GM23248 (cell line): Measurements from ENCODE around the gene CDKN2AIPNL. TPM values are rescaled to one million over a fixed set of nuclear protein-coding genes. Genes with fewer than 3 reads are reported as not detected.

Source experiments
- DNase-seq: peaks from one replicate; pipeline ENCODE4 v3.0.0-alpha.2; 2015
- H2AFZ ChIP-seq: fragments of 200-600 bp; sonication (generic); 2 replicates; pipeline ENCODE4 v1.6.1; 2016; ENCODE audit warnings: antibody characterized with exemption
- H3F3A ChIP-seq: fragments of 200-600 bp; sonication (generic); 2 replicates; pipeline ENCODE4 v1.6.1; 2016; ENCODE audit warnings: mild to moderate bottlenecking, antibody characterized with exemption, mixed run types; ENCODE audit not compliant: insufficient read depth
- H3K27ac ChIP-seq: fragments of 200-600 bp; sonication (generic); 2 replicates; pipeline ENCODE4 v1.5.1; 2016; ENCODE audit warnings: mild to moderate bottlenecking
- H3K27me3 ChIP-seq: fragments of 200-600 bp; sonication (generic); replicated peaks from 2 replicates; pipeline ENCODE4 v1.6.1; 2016; ENCODE audit warnings: mild to moderate bottlenecking; ENCODE audit not compliant: insufficient read depth
- H3K36me3 ChIP-seq: fragments of 200-600 bp; sonication (generic); 2 replicates; pipeline ENCODE4 v1.6.1; 2016; ENCODE audit warnings: low read depth, mild to moderate bottlenecking
- H3K4me1 ChIP-seq: fragments of 200-600 bp; sonication (generic); 2 replicates; pipeline ENCODE4 v1.6.1; 2016; ENCODE audit warnings: mild to moderate bottlenecking; ENCODE audit not compliant: insufficient read depth
- H3K4me2 ChIP-seq: fragments of 200-600 bp; sonication (generic); one replicate; pipeline ENCODE4 v1.6.1; 2016; ENCODE audit warnings: mild to moderate bottlenecking; ENCODE audit not compliant: unreplicated experiment
- H3K4me3 ChIP-seq: fragments of 200-600 bp; sonication (generic); 2 replicates; pipeline ENCODE4 v1.5.1; 2016; ENCODE audit warnings: mild to moderate bottlenecking
- H3K79me2 ChIP-seq: fragments of 200-600 bp; sonication (generic); 2 replicates; pipeline ENCODE4 v1.6.1; 2016; ENCODE audit warnings: mild to moderate bottlenecking; ENCODE audit not compliant: insufficient read depth
- H3K9ac ChIP-seq: fragments of 200-600 bp; sonication (generic); 2 replicates; pipeline ENCODE4 v1.6.1; 2016; ENCODE audit warnings: mild to moderate bottlenecking
- H3K9me2 ChIP-seq: fragments of 200-600 bp; sonication (generic); 2 replicates; pipeline ENCODE4 v1.6.1; 2016; ENCODE audit warnings: mixed run types, mild to moderate bottlenecking, moderate library complexity; ENCODE audit not compliant: insufficient read depth
- H3K9me3 ChIP-seq: fragments of 200-600 bp; sonication (generic); one replicate; pipeline ENCODE4 v1.6.1; 2017; ENCODE audit warnings: low read depth
- H4K20me1 ChIP-seq: fragments of 200-600 bp; sonication (generic); 2 replicates; pipeline ENCODE4 v1.6.0; 2016; ENCODE audit not compliant: insufficient read depth
- EZH2 ChIP-seq: fragments of 200-600 bp; sonication (generic); IDR thresholded peaks from 2 replicates; pipeline ENCODE4 v1.6.1; 2018; ENCODE audit warnings: antibody characterized with exemption, mild to moderate bottlenecking; ENCODE audit not compliant: insufficient read depth, poor library complexity, severe bottlenecking
- EZH2phosphoT487 ChIP-seq: fragments of 200-600 bp; sonication (generic); IDR thresholded peaks from 2 replicates; pipeline ENCODE4 v1.6.1; 2018; ENCODE audit warnings: antibody characterized with exemption, moderate library complexity, mild to moderate bottlenecking, low read depth; ENCODE audit not compliant: insufficient read depth
- WGBS, 2 experiments: methylation state at CpG; one replicate each; pipeline ENCODE4 v1.1.6; 2015 to 2017; ENCODE audit warnings: low lambda C conversion rate in 2 of 2, low coverage in 1 of 2; ENCODE audit errors: missing lambda C conversion rate in 2 of 2; 5-methylcytosine and 5-hydroxymethylcytosine counted together
- in situ Hi-C: fragments of 300-500 bp; cut with MboI; formaldehyde crosslinking; loops from 2 replicates; pipeline ENCODE4 v1.15.0; 2020
- polyA plus RNA-seq: library from polyadenylated mRNA; unstranded; fragments of >200 nt; fragmentation: Nextera tagmentation; extraction: Ambion mirVana; gene quantifications from 2 replicates; pipeline ENCODE4 v1.2.1, GENCODE V29; 2016
- total RNA-seq: library from RNA; depleted of rRNA; stranded (reverse); fragments of >200 nt; shearing (Covaris generic); gene quantifications from 2 replicates; pipeline ENCODE4 v1.2.3, GENCODE V29; 2014

The CDKN2AIPNL gene
- total and polyA plus RNA-seq, 2 experiments from 2014 or later: 26.0 to 39.9 TPM

GRCh38 chr5:134444941-134445471 is 33.3 kb upstream of the CDKN2AIPNL start:
- Histone ChIP-seq H3K27ac (no peak overlapping the region), H3K36me3 (no peaks in the 10 kb centered on the region), H3K9ac (no peak overlapping the region), H3K4me1 (no peaks in the 10 kb centered on the region; the same call in 1 of the 2 replicates), H3K4me3 (no peak overlapping the region), H3K9me2 (no peaks in the 10 kb centered on the region), H3K4me2 (no peak overlapping the region), H3K79me2 (no peaks in the 10 kb centered on the region), H3F3A (no peaks in the 10 kb centered on the region), H4K20me1 (no peaks in the 10 kb centered on the region), H3K9me3 (no peaks in the 10 kb centered on the region), H2AFZ (no peak overlapping the region), H3K27me3 (no peaks in the 10 kb centered on the region)
- 88% methylated on average over 5 of the region's 5 CpGs for WGBS, 2 experiments
- no peak for DNase-seq
- TF ChIP-seq EZH2phosphoT487: no peak
- no peak for TF ChIP-seq EZH2
- in situ Hi-C loops: no loop called here

- Histone ChIP-seq H3K4me3 (no peak overlapping the region), H4K20me1 (no peaks in the 10 kb centered on the region), H3K27me3 (no peaks in the 10 kb centered on the region), H3K79me2 (no peaks in the 10 kb centered on the region), H3K9me3 (no peaks in the 10 kb centered on the region), H3K4me2 (no peak overlapping the region), H3K9ac (no peak overlapping the region), H3F3A (peaks cover 41% of the 10 kb centered on the region), H3K36me3 (no peaks in the 10 kb centered on the region), H3K27ac (no peak overlapping the region), H3K9me2 (no peaks in the 10 kb centered on the region), H2AFZ (no peak overlapping the region), H3K4me1 (peaks cover 44% of the 10 kb centered on the region)
- in situ Hi-C loops: no loop called here
- 90 to 92% methylated on average over 3 of the region's 3 CpGs for WGBS, 2 experiments
- TF ChIP-seq EZH2 (no peak), EZH2phosphoT487 (no peak)
- no peak for DNase-seq
Observed at GRCh38 chr5:134440201-134440755, 28.6 kb upstream of the CDKN2AIPNL start.

- WGBS, 2 experiments: 1 to 3% methylated on average over 7 of the region's 7 CpGs
- Histone ChIP-seq H3K4me1 (peaks cover 47% of the 10 kb centered on the region), H3K9me2 (no peaks in the 10 kb centered on the region), H3K27me3 (no peaks in the 10 kb centered on the region), H3K79me2 (no peaks in the 10 kb centered on the region), H4K20me1 (no peaks in the 10 kb centered on the region), H3K9ac (peak overlapping the region; percentile 67), H2AFZ (peak overlapping the region; percentile 48; the same call in 1 of the 2 replicates), H3F3A (peaks cover 47% of the 10 kb centered on the region), H3K36me3 (no peaks in the 10 kb centered on the region), H3K4me3 (peak overlapping the region; percentile 25; the same call in 1 of the 2 replicates), H3K4me2 (peak overlapping the region; percentile 81), H3K27ac (peak overlapping the region; percentile 99), H3K9me3 (no peaks in the 10 kb centered on the region)
- in situ Hi-C loops: no loop called here
- DNase-seq: peak; percentile 97
- TF ChIP-seq EZH2phosphoT487: no peak
- TF ChIP-seq EZH2: no peak
Observed at GRCh38 chr5:134439210-134439654, 27.6 kb upstream of the CDKN2AIPNL start.

GRCh38 chr5:134438721-134439123 is 27.0 kb upstream of the CDKN2AIPNL start:
- no peaks in the 10 kb centered on the region for H4K20me1 ChIP-seq
- H3K27me3 ChIP-seq: no peaks in the 10 kb centered on the region
- no peaks in the 10 kb centered on the region for H3K79me2 ChIP-seq
- 0 out of 2 replicates have a peak overlapping the region, but pooled peaks have one; percentile 48 for H2AFZ ChIP-seq
- peak overlapping the region; percentile 25; the same call in 1 of the 2 replicates for H3K4me3 ChIP-seq
- WGBS, 2 experiments: 72 to 76% methylated on average over 7 of the region's 7 CpGs
- peak overlapping the region; percentile 99 for H3K27ac ChIP-seq
- peak; percentile 45 for DNase-seq
- H3K9me2 ChIP-seq: no peaks in the 10 kb centered on the region
- no peak for TF ChIP-seq EZH2
- peak overlapping the region; percentile 67 for H3K9ac ChIP-seq
- in situ Hi-C loops: no loop called here
- H3K4me1 ChIP-seq: peaks cover 47% of the 10 kb centered on the region
- peak overlapping the region; percentile 81 for H3K4me2 ChIP-seq
- no peaks in the 10 kb centered on the region for H3K9me3 ChIP-seq
- no peaks in the 10 kb centered on the region for H3K36me3 ChIP-seq
- H3F3A ChIP-seq: peaks cover 47% of the 10 kb centered on the region
